Astrocyte of the cerebellum (primary cell): Measurements from ENCODE around the gene PIN1.
"Not testable (repeated sequence)": the region's sequence is repeated elsewhere in the genome, so short reads cannot be mapped to it uniquely, and the experiment has no call there.

Experiments used
- DNase-seq: peaks from one replicate; pipeline ENCODE4 v3.0.0-alpha.2; 2011; ENCODE audit warnings: low read depth
- H3K4me3 ChIP-seq: 2 replicates; pipeline ENCODE4 v1.5.1; 2011; ENCODE audit warnings: mild to moderate bottlenecking, low read depth, low read length, moderate library complexity
- in situ Hi-C: cut with HindIII; loops from 2 replicates; pipeline ENCODE4 v1.10.0; 2017; ENCODE audit warnings: low sequenced_read_pairs
- TF ChIP-seq, protein P1 (sequence below): IDR thresholded peaks from 2 replicates; pipeline ENCODE4 v1.5.1; 2012; ENCODE audit warnings: low read length, low read depth, moderate library complexity, mild to moderate bottlenecking; ENCODE audit errors: missing control alignments

The PIN1 gene

GRCh38 chr19:9818734-9819595 lies 16.2 kb upstream of the PIN1 start, which contains the start of gene FBXL12:
Gene FBXL12 (minus strand): TSS chr19:9819079. CDS start chr19:9818813, 266 bp downstream.
- peak within 1 kb of the TSS; percentile 100 for H3K4me3 ChIP-seq
- in situ Hi-C loops = no loop called here

DNA sequence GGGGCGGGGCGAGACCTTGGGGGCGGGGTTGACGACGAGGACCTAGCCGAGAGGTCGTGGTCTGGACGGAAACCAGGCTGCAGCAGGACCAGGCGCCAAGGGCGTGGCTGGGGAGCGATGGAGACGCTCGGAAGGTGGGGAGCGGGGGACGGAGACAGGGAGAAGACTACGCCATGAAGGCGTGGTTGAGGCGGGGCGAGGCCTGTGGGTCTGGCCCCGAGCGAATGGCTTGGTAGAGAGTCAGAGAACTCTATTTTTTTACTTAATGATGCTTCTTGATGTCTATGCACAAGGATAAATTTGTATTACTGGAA lies 15.6 kb upstream of the PIN1 start:
- in situ Hi-C loops = no loop called here
- H3K4me3 ChIP-seq = peak overlapping the region; percentile 28
- no peak for DNase-seq
- TF ChIP-seq, protein P1, sequence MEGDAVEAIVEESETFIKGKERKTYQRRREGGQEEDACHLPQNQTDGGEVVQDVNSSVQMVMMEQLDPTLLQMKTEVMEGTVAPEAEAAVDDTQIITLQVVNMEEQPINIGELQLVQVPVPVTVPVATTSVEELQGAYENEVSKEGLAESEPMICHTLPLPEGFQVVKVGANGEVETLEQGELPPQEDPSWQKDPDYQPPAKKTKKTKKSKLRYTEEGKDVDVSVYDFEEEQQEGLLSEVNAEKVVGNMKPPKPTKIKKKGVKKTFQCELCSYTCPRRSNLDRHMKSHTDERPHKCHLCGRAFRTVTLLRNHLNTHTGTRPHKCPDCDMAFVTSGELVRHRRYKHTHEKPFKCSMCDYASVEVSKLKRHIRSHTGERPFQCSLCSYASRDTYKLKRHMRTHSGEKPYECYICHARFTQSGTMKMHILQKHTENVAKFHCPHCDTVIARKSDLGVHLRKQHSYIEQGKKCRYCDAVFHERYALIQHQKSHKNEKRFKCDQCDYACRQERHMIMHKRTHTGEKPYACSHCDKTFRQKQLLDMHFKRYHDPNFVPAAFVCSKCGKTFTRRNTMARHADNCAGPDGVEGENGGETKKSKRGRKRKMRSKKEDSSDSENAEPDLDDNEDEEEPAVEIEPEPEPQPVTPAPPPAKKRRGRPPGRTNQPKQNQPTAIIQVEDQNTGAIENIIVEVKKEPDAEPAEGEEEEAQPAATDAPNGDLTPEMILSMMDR = no peak

More at GRCh38 chr19:9818734-9819595, 16.2 kb upstream of the PIN1 start, which contains the start of gene FBXL12:
- peak; percentile 98 for DNase-seq
- TF ChIP-seq, protein P1 = no peak

DNA sequence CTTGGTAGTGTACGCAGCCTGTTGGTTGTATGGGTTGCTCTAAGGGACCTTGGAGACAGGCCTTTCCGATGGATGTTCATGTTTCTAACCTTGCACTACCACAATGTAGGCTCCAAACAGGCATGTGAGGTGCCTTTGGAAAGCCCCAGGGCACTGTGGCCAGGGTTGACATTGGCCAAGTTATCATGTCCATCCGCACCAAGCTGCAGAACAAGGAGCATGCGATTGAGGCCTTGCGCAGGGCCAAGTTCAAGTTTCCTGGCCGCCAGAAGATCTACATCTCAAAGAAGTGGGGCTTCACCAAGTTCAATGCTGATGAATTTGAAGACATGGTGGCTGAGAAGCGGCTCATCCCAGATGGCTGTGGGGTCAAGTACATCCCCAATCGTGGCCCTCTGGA lies 15.1 kb upstream of the PIN1 start:
- H3K4me3 ChIP-seq = peak overlapping the region; percentile 28
- DNase-seq, in situ Hi-C loops: not testable (repeated sequence)

DNA sequence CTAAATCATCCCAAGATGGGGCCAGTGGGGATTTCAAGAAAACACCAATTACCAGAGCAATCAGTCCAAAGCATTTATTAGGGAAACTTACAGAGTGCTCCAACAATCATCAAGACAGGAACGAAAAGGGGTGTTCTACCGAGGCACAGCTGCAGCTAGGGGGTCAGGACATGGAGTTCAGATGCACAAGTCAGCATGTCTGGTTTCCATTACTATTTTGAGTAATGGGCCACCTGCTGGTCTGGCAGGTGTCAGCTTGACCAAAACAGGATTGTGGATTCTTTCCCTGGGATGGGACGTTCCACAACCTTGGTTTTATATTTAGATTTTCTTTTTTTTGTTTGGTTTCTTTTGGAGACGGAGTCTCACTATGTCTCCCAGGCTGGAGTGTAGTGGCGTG lies 11.3 kb upstream of the PIN1 start:
- DNase-seq = no peak
- no peak overlapping the region for H3K4me3 ChIP-seq
- in situ Hi-C loops = no loop called here
- TF ChIP-seq, protein P1 = no peak

DNA sequence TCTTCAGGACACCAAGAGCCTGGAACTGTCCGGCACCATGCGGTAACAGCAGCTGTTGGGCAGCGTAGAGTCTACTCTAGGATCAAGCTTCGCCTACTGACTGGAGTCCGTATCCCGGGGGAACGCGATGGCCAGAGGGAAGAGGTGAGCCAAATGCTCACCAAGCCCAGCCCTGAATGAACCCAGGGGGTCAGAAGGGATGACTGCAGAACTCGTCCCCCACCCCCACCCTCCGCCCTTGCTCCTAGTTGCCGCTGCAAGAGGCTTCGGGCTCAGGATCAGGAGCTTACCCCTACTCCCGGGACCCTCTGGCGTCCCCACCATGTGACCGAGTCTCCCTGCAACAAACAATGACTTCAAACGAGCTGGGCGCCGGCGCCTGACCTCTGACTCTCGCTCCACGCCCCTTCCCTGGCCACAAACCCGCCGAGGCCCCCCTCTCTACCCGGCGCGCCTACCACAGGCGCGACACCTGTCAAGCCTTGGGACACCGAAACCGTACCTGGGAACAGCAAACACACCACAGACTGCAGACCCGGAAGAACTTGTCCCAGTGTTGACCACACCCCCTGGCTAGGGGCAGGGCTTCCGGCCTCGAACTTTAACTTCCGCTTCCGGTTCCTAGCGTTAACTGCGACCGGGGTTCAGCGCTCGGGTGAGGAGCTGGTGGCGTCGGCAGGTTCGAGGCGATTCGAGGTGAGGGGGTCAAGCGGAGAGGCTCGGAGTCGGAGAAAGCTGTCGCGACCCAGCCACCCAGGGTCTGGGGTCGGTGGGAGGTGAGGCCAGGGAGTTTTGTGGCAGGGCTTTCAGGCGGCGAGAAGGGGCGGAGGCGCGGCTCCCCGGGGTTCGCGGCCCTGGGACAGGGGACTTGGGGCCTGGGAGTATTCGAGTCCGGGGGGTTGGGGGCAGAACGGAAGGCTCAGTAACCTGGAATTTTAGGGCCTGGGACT lies 7.6 kb upstream of the PIN1 start, which contains the start of gene UBL5:
UBL5 (plus strand) TSS at position 630 of the 950 bp plus-strand sequence. CDS start 420 bp downstream, outside the sequence.
- peak within 1 kb of the TSS; percentile 98 for H3K4me3 ChIP-seq
- DNase-seq = peak; percentile 57
- TF ChIP-seq, protein P1 = no peak
- in situ Hi-C loops = no loop called here

- DNase-seq = no peak
- in situ Hi-C loops = no loop called here
- H3K4me3 ChIP-seq = peak overlapping the region; percentile 98
- TF ChIP-seq, protein P1 = no peak
These were observed 6.5 kb upstream of the PIN1 start for GRCh38 chr19:9828551-9829063.
